Peyer's patch (tissue), 4 donors: Measurements from ENCODE around the gene ENDOU. TPM values are rescaled to one million over a fixed set of nuclear protein-coding genes. Genes with fewer than 3 reads are reported as not detected.

Experiments
- DNase-seq, 3 donors: peaks; one replicate each; pipeline ENCODE4 v3.0.0-alpha.2; 2017 to 2019
- H3K27ac ChIP-seq, 4 donors: fragments of 200-600 bp; sonication (generic); one replicate each; pipeline ENCODE4 v1.5.1; 2016 to 2019
- H3K27me3 ChIP-seq, 2 donors: fragments of 200-600 bp; sonication (generic); one replicate each; pipeline ENCODE4 v1.5.1; 2019
- H3K36me3 ChIP-seq, 3 donors: fragments of 200-600 bp; sonication (generic); one replicate each; pipeline ENCODE4 v1.5.1; 2016 to 2019
- H3K4me1 ChIP-seq, 4 donors: fragments of 200-600 bp; sonication (generic); one replicate each; pipeline ENCODE4 v1.5.1; 2016 to 2019
- H3K4me3 ChIP-seq, 4 donors: fragments of 200-600 bp; sonication (generic); 1 replicate in 3 of 4; 2 replicates in 1 of 4; pipeline ENCODE4 v1.5.1; 2016 to 2019; ENCODE audit warnings: mild to moderate bottlenecking in 1 of 4
- H3K9me3 ChIP-seq, 4 donors: fragments of 200-600 bp; sonication (generic); one replicate each; pipeline ENCODE4 v1.5.1; 2016 to 2019; ENCODE audit warnings: mild to moderate bottlenecking in 1 of 4
- POLR2A ChIP-seq, 2 donors: fragments of 450-650 bp; IDR thresholded peaks; one replicate each; pipeline ENCODE4 v1.5.1; 2017; ENCODE audit warnings: antibody characterized with exemption in 2 of 2, mild to moderate bottlenecking in 2 of 2, moderate library complexity in 2 of 2
- total RNA-seq, 4 donors: library from RNA; depleted of rRNA; stranded (reverse); fragments of >200 nt; gene quantifications; one replicate each; pipeline ENCODE4 v1.1.0, GENCODE V29; 2016
- TF ChIP-seq, protein P1 (sequence below), 6 experiments: fragments of 450-650 bp in 4 of 6; fragments of 200-600 bp in 2 of 6; sonication (generic) in 1 of 6; IDR thresholded peaks; one replicate each; pipeline ENCODE4 v1.5.1; 2017 to 2019; ENCODE audit warnings: antibody characterized with exemption in 6 of 6, mild to moderate bottlenecking in 3 of 6, moderate library complexity in 1 of 6

The ENDOU gene
- total RNA-seq, 4 donors from 2014 or later: not detected

DNA sequence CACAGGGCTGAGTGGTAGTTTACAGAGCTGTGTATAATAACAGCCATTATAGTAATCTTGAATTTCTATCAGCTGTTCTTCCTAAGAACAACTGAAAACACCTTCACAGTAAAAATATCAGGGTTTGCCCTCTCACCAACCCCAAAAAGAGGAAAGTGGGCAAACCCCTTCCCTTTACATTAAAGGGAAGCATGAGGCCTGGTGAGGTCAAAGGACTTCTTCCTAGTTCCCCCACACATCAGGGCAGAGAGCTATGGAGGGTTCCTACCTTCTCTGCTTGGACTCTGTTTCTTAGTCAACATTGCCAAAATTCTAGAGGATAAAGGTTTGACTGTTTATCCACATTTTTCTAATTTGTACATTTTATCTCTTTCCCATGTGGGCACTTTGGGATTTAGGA lies 15.0 kb downstream of the ENDOU start:
- Histone ChIP-seq H3K36me3 (no peaks in the 10 kb centered on the region), H3K4me3 (no peak overlapping the region), H3K9me3 (no peaks in the 10 kb centered on the region), H3K27me3 (no peaks in the 10 kb centered on the region), H3K4me1 (peaks cover 0 to 20% (median 3%) of the 10 kb centered on the region in 4 donors), H3K27ac (peak overlapping the region in 1 of 4 donors; percentile 50)
- no peak for DNase-seq
- TF ChIP-seq, protein P1, sequence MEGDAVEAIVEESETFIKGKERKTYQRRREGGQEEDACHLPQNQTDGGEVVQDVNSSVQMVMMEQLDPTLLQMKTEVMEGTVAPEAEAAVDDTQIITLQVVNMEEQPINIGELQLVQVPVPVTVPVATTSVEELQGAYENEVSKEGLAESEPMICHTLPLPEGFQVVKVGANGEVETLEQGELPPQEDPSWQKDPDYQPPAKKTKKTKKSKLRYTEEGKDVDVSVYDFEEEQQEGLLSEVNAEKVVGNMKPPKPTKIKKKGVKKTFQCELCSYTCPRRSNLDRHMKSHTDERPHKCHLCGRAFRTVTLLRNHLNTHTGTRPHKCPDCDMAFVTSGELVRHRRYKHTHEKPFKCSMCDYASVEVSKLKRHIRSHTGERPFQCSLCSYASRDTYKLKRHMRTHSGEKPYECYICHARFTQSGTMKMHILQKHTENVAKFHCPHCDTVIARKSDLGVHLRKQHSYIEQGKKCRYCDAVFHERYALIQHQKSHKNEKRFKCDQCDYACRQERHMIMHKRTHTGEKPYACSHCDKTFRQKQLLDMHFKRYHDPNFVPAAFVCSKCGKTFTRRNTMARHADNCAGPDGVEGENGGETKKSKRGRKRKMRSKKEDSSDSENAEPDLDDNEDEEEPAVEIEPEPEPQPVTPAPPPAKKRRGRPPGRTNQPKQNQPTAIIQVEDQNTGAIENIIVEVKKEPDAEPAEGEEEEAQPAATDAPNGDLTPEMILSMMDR (IDR thresholded peaks at IDR 0.05): no peak
- no peak for TF ChIP-seq POLR2A (IDR thresholded peaks at IDR 0.05)

DNA sequence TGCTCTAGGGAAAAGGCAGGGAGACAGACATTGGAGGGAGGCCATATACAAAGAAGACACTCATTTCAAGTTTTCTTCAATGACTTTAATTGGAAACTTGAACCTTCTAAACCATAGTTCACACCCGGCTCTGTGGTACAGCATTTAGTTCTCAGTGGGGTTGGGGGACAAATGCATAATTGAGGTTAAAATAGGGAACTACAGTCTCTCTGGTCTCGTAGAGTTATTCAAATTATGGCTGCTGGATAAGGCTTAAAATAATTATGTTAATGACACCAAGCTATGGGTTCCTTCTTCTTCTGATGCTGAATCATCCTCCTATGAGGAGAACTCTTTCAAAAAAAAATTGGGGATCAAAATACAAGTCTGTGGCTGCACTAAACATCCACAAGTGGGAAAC lies 15.6 kb downstream of the ENDOU start:
- Histone ChIP-seq H3K36me3 (no peaks in the 10 kb centered on the region), H3K4me1 (peaks cover 0 to 26% (median 5%) of the 10 kb centered on the region in 4 donors), H3K4me3 (no peak overlapping the region), H3K27ac (peak overlapping the region in 1 of 4 donors; percentile 50), H3K9me3 (no peaks in the 10 kb centered on the region), H3K27me3 (no peaks in the 10 kb centered on the region)
- no peak for DNase-seq
- TF ChIP-seq, protein P1 (IDR thresholded peaks at IDR 0.05): no peak
- TF ChIP-seq POLR2A (IDR thresholded peaks at IDR 0.05): no peak

DNA sequence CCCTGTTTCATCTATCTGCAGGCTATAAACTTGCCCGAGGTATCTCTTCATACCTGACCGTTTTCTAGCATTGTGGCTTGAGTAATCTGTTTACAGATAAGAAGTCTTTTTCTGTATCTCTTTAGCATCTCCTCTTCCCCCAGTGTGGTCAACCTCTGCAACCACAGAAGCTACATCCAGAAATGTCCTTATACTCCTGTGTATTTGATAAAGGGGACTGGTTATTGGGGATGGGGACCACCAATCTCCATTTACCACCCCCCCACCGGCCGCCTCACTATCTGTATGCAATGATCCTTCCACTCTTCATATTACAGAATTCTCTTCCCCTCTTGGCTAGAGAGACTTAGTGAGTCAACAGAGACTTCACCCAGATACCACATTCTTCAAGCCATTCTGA lies 16.1 kb downstream of the ENDOU start:
- Histone ChIP-seq H3K4me1 (peaks cover 0 to 30% (median 5%) of the 10 kb centered on the region in 4 donors), H3K9me3 (no peaks in the 10 kb centered on the region), H3K36me3 (no peaks in the 10 kb centered on the region), H3K27me3 (no peaks in the 10 kb centered on the region), H3K4me3 (no peak overlapping the region), H3K27ac (peak overlapping the region in 1 of 4 donors; percentile 18)
- TF ChIP-seq, protein P1 (IDR thresholded peaks at IDR 0.05): no peak
- TF ChIP-seq POLR2A (IDR thresholded peaks at IDR 0.05): no peak
- peak in 1 of 3 donors; percentile 39 for DNase-seq

DNA sequence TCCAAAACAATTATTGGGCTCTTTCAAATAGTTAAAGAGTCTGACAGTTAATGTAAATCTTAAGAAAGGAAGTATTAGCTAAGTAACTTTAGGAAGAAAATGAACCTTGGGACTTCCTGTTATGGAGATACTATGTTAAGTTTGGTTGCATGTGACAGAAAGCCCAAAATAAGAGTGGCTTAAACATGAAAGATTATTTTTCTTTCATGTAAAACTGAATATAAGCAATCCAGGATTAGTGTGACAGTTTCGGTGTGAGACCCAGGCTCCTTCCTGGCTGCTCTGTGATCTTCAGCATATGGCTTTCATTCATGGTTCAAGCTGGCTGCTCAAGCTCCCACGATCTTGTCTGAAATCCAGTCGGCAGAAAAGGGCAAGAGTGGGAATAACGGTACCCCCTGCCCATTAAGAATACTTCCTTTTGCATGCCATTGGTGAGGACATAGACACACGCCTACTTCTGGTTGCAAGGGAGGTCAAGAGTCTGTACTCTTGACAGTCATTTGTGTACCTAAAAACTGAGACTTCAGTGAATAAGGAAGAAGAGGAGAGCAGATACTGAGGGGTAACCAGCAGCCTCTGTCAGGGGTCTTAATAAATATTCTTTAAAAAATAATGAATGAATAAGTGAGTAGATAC lies 17.3 kb downstream of the ENDOU start:
- no peak for DNase-seq
- Histone ChIP-seq H3K9me3 (no peaks in the 10 kb centered on the region), H3K4me1 (peaks cover 0 to 34% (median 5%) of the 10 kb centered on the region in 4 donors), H3K4me3 (no peak overlapping the region), H3K27me3 (no peaks in the 10 kb centered on the region), H3K27ac (peak overlapping the region in 1 of 4 donors; percentile 53), H3K36me3 (no peaks in the 10 kb centered on the region)
- TF ChIP-seq, protein P1 (IDR thresholded peaks at IDR 0.05): no peak
- no peak for TF ChIP-seq POLR2A (IDR thresholded peaks at IDR 0.05)

DNA sequence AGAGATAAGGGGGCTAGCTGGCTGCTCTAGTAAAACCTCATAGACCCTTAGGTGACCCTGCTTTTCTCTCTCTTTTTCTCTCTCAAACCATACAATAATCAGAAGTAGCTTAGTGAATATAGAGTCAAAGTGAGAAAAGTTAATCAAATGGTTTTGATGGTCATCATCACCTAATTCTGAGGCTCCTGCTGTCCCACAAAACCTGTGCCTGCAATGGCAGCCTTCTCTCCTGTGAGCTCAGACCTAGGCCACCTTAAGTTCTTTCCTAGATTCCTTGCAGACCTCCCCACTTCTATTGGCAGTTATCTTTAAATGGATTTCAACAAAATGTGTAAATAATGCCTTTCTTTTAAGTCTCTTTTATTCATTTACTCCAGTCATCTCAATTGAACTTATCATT lies 17.9 kb downstream of the ENDOU start:
- peak overlapping the region in 1 of 4 donors; percentile 95 for H3K4me3 ChIP-seq
- no peak for DNase-seq
- no peak for TF ChIP-seq POLR2A (IDR thresholded peaks at IDR 0.05)
- TF ChIP-seq, protein P1 (IDR thresholded peaks at IDR 0.05): no peak
- H3K9me3 ChIP-seq: no peaks in the 10 kb centered on the region
- peaks cover 0 to 34% (median 5%) of the 10 kb centered on the region in 4 donors for H3K4me1 ChIP-seq
- H3K27ac ChIP-seq: no peak overlapping the region
- H3K36me3 ChIP-seq: no peaks in the 10 kb centered on the region
- no peaks in the 10 kb centered on the region for H3K27me3 ChIP-seq
